AG09309 (cell line): Measurements from ENCODE around the gene ALDH5A1.

Experiments used
- DNase-seq: peaks from one replicate; pipeline ENCODE4 v3.0.0-alpha.2; 2010; ENCODE audit warnings: low read depth
- H3K4me3 ChIP-seq: 2 replicates; pipeline ENCODE4 v1.5.1; 2011; ENCODE audit warnings: mild to moderate bottlenecking, low read depth, low read length, moderate library complexity; ENCODE audit not compliant: control insufficient read depth
- CTCF ChIP-seq: IDR thresholded peaks from 2 replicates; pipeline ENCODE4 v1.5.1; 2011; ENCODE audit warnings: mild to moderate bottlenecking, low read depth, low read length, inconsistent platforms; ENCODE audit not compliant: insufficient read depth, control insufficient read depth; ENCODE audit errors: missing control alignments

The ALDH5A1 gene

GRCh38 chr6:24464253-24465038, 30.3 kb upstream of the ALDH5A1 start:
- no peak for TF ChIP-seq CTCF
- H3K4me3 ChIP-seq: no peak overlapping the region
- DNase-seq: no peak

GRCh38 chr6:24469811-24470210, 25.0 kb upstream of the ALDH5A1 start:
- H3K4me3 ChIP-seq: no peak overlapping the region
- TF ChIP-seq CTCF: no peak
- no peak for DNase-seq

- TF ChIP-seq CTCF: no peak
- no peak overlapping the region for H3K4me3 ChIP-seq
- no peak for DNase-seq
Measured at GRCh38 chr6:24472181-24472580, 22.6 kb upstream of the ALDH5A1 start.

DNA sequence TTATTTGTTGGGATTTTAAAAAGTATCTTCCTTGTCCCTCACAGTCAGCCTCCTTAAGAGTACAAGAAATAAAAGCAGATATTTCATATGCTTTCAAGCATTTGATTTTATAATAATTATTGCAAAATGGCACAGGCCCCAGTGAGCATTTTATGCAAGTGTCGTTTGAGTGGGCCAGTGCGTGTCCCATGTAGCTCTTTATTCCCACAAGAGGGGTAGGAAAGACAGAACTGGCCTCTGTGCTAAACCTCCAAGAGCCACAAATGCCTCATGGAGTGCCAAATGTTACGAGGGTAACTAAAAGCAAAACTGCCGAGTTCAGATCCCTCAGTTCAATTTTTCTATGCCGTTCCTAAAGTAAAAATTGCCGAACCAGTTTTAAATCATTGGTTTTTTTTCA, 18.1 kb upstream of the ALDH5A1 start:
- DNase-seq: no peak
- H3K4me3 ChIP-seq: no peak overlapping the region
- no peak for TF ChIP-seq CTCF

- H3K4me3 ChIP-seq: no peak overlapping the region
- no peak for TF ChIP-seq CTCF
- DNase-seq: no peak
Measured at GRCh38 chr6:24477070-24477469, 17.7 kb upstream of the ALDH5A1 start.

DNA sequence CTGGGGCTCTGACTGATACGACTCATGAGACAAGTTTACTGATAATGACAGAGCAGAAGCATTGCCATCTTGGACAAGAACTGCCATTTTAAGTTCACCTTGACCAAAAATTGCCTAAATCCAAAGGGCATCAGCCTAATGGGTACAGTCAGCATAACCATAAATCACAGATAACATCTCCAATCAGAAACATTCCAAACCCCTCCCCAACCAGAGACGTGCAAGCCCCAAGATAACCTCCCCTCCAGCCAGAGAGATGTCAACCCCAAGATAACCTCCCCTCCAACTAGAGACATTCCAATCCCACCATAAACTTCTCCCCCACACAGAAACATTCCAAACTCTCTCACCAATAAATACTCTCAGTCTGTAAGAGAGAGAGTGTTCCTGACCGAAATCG, 15.9 kb upstream of the ALDH5A1 start:
- no peak for TF ChIP-seq CTCF
- DNase-seq: no peak
- H3K4me3 ChIP-seq: no peak overlapping the region
